Mucosa of descending colon (tissue), 3 donors: ENCODE measurements around the gene KIF6. TPM values are rescaled to one million over a fixed set of nuclear protein-coding genes. Genes with fewer than 3 reads are reported as not detected.

Experiments
- ATAC-seq: fragments of 200-7000 bp; cut with Tn5 transposase; one replicate; pipeline ENCODE4 v1.9.1; 2020; ENCODE audit warnings: mild to moderate bottlenecking, moderate library complexity
- DNase-seq, 3 donors: peaks; one replicate each; pipeline ENCODE4 v3.0.0-alpha.2; 2020
- H3K36me3 ChIP-seq: fragments of 200-600 bp; one replicate; pipeline ENCODE4 v1.8.0; 2021; ENCODE audit warnings: low read depth, mild to moderate bottlenecking
- H3K4me1 ChIP-seq: fragments of 200-600 bp; one replicate; pipeline ENCODE4 v1.8.0; 2021; ENCODE audit warnings: low read depth, mild to moderate bottlenecking
- H3K4me3 ChIP-seq: fragments of 200-600 bp; one replicate; pipeline ENCODE4 v1.8.0; 2021; ENCODE audit warnings: mild to moderate bottlenecking
- H3K9me3 ChIP-seq: fragments of 200-600 bp; one replicate; pipeline ENCODE4 v1.8.0; 2021; ENCODE audit warnings: mild to moderate bottlenecking
- CTCF ChIP-seq: fragments of 200-600 bp; IDR thresholded peaks from one replicate; pipeline ENCODE4 v1.8.0; 2022; ENCODE audit warnings: antibody characterized with exemption, mild to moderate bottlenecking
- intact Hi-C, 2 donors: fragments of 100-400 bp; cut with DNase I in 1 of 2; cut with micrococcal nuclease in 1 of 2; formaldehyde crosslinking; loops; one replicate each; pipeline versions ENCODE4 v1.11.0 to v1.11.1; 2022; cut with DNase I, micrococcal nuclease
- total RNA-seq, 3 donors: library from RNA; stranded (reverse); fragmentation: NEBNext Ultra II Directional in 2 of 3; extraction: Animal tissue kit (Norgen Biotek cat#: 25700) in 2 of 3; gene quantifications; one replicate each; pipeline versions ENCODE4 v1.2.1 to v1.2.4, GENCODE V29; 2021 to 2023
- donor health status: DM: no; HTN: no; CAD: no; lungs with moderate emphysema.
- donor health status: DM: no; HTN: no; CAD: no.
- donor health status: DM: no; HTN: yes; CAD: no.

The KIF6 gene
- total RNA-seq, 3 donors from 2014 or later, result 0.24 to 0.85 (median 0.52) TPM

- Histone ChIP-seq H3K9me3 (no peaks in the 10 kb centered on the region), H3K36me3 (no peaks in the 10 kb centered on the region), H3K4me3 (no peak overlapping the region), H3K4me1 (no peaks in the 10 kb centered on the region)
- ATAC-seq, result no peak
- TF ChIP-seq CTCF, result no peak
- DNase-seq, result peak in 1 of 3 donors; percentile 18
- intact Hi-C loops, result no loop called here
Observed at GRCh38 chr6:39530201-39530759, 194.9 kb downstream of the KIF6 start.

GRCh38 chr6:39527792-39528564, 197.2 kb downstream of the KIF6 start:
- H3K4me1 ChIP-seq, result no peaks in the 10 kb centered on the region
- no peak for ATAC-seq
- intact Hi-C loops, result no loop called here

GRCh38 chr6:39524007-39524406, 201.2 kb downstream of the KIF6 start:
- no peak for TF ChIP-seq CTCF
- H3K36me3 ChIP-seq, result no peaks in the 10 kb centered on the region
- ATAC-seq (no peak), DNase-seq (no peak)
- no peaks in the 10 kb centered on the region for H3K4me1 ChIP-seq
- H3K9me3 ChIP-seq, result no peaks in the 10 kb centered on the region
- intact Hi-C loops, result no loop called here
- no peak overlapping the region for H3K4me3 ChIP-seq

More at GRCh38 chr6:39527792-39528564, 197.2 kb downstream of the KIF6 start:
- no peaks in the 10 kb centered on the region for H3K36me3 ChIP-seq
- no peak overlapping the region for H3K4me3 ChIP-seq
- no peak for TF ChIP-seq CTCF
- H3K9me3 ChIP-seq, result no peaks in the 10 kb centered on the region
- no peak for DNase-seq

- H3K4me3 ChIP-seq, result no peak overlapping the region
- no peaks in the 10 kb centered on the region for H3K4me1 ChIP-seq
- no peak for TF ChIP-seq CTCF
- ATAC-seq, result no peak
- no peak for DNase-seq
- no peaks in the 10 kb centered on the region for H3K9me3 ChIP-seq
- intact Hi-C loops, result no loop called here
- no peaks in the 10 kb centered on the region for H3K36me3 ChIP-seq
Observed at GRCh38 chr6:39521958-39522357, 203.2 kb downstream of the KIF6 start.

GRCh38 chr6:39520916-39521315, 204.3 kb downstream of the KIF6 start:
- no peak overlapping the region for H3K4me3 ChIP-seq
- TF ChIP-seq CTCF, result no peak
- no peaks in the 10 kb centered on the region for H3K9me3 ChIP-seq
- no peaks in the 10 kb centered on the region for H3K4me1 ChIP-seq
- no peaks in the 10 kb centered on the region for H3K36me3 ChIP-seq
- DNase-seq (no peak), ATAC-seq (no peak)
- intact Hi-C loops, result no loop called here
